ENCODE data around the gene SF3A1. TPM values are rescaled to one million over a fixed set of nuclear protein-coding genes. Genes with fewer than 3 reads are reported as not detected.

Gene SF3A1
- total and polyA plus RNA-seq, 2 experiments from 2014 or later, result 45.8 to 84.6 TPM

DNA sequence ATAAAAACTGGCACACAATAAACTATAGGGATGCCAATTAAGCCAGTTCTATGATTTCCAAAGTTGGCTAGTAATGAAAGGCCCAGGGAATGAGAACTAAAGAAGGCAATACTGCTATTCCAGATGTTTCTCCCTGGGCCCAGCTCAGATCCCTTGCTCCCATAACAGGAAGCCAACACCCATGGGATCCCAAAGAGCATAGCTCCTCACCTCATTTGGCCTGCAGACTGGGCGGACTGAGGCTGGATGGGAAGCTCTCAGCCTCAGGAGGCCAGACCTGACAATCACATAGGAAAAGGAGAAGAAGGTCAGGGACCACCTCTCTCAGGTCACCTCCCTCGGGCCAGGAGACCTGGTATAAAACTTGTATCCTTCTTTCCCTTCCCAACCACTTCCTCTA lies 35.2 kb downstream of the SF3A1 start:
- no peak overlapping the region for H2AFZ ChIP-seq
- H3K9me3 ChIP-seq (ENCODE audit: low read depth), result no peaks in the 10 kb centered on the region
- H3K79me2 ChIP-seq, result peaks cover 95% of the 10 kb centered on the region
- H3K4me2 ChIP-seq, result no peak overlapping the region
- 92% methylated on average over 2 of the region's 2 CpGs for WGBS (ENCODE audit: low lambda C conversion rate, missing lambda C conversion rate)
- no peaks in the 10 kb centered on the region for H3K9me2 ChIP-seq (replicated peaks; ENCODE audit: insufficient read depth)
- no peak for DNase-seq (ENCODE audit: low spot score)
- no peaks in the 10 kb centered on the region for H3K36me3 ChIP-seq (replicated peaks; ENCODE audit: insufficient read depth, low read depth)
- peaks cover 37% of the 10 kb centered on the region for H4K20me1 ChIP-seq (ENCODE audit: insufficient read depth, poor library complexity, severe bottlenecking)
- no peak overlapping the region for H3K4me3 ChIP-seq
- no peaks in the 10 kb centered on the region for H3K27me3 ChIP-seq
- TF ChIP-seq, protein P1, sequence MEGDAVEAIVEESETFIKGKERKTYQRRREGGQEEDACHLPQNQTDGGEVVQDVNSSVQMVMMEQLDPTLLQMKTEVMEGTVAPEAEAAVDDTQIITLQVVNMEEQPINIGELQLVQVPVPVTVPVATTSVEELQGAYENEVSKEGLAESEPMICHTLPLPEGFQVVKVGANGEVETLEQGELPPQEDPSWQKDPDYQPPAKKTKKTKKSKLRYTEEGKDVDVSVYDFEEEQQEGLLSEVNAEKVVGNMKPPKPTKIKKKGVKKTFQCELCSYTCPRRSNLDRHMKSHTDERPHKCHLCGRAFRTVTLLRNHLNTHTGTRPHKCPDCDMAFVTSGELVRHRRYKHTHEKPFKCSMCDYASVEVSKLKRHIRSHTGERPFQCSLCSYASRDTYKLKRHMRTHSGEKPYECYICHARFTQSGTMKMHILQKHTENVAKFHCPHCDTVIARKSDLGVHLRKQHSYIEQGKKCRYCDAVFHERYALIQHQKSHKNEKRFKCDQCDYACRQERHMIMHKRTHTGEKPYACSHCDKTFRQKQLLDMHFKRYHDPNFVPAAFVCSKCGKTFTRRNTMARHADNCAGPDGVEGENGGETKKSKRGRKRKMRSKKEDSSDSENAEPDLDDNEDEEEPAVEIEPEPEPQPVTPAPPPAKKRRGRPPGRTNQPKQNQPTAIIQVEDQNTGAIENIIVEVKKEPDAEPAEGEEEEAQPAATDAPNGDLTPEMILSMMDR (IDR thresholded peaks at IDR 0.05; ENCODE audit: poor library complexity), result no peak
- TF ChIP-seq EZH2phosphoT487 (IDR thresholded peaks at IDR 0.05; ENCODE audit: low read depth, severe bottlenecking, unreplicated experiment), result no peak
- no peak for TF ChIP-seq EZH2 (IDR thresholded peaks at IDR 0.05; ENCODE audit: borderline replicate concordance)
- peaks cover 24% of the 10 kb centered on the region for H3K4me1 ChIP-seq (ENCODE audit: insufficient read depth)
- no peak overlapping the region for H3K27ac ChIP-seq

DNA sequence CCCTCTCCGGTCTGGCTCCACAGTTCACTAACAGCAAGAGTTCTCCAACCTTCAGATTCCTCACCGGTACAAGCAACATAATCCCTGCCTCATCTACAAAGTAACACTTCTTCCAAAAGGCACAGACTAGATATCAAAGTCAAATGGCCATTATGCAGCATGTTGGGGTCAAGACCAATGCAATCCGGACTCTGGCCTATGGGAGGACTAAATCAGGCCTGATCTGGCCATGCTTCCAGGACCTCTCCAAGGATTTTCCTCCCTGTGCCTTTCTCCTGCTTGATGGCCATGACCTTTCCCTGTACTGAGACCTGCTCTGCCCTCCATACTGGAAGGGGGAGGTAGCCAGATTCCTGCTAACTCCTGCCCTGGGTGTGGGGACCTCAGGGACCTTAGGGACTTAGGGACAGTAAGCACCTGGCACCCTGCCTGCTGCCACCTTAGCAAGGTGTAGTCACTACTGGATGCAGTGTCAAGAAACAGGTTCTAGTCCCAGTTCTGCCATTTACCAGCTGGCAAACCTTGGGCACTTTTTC lies 36.6 kb downstream of the SF3A1 start:
- Histone ChIP-seq H2AFZ (no peak overlapping the region), H3K27me3 (no peaks in the 10 kb centered on the region), H3K4me3 (no peak overlapping the region), H3K27ac (no peak overlapping the region), H3K9me2 (replicated peaks; ENCODE audit: insufficient read depth) (no peaks in the 10 kb centered on the region), H4K20me1 (ENCODE audit: insufficient read depth, poor library complexity, severe bottlenecking) (peaks cover 37% of the 10 kb centered on the region), H3K79me2 (peaks cover 99% of the 10 kb centered on the region), H3K9me3 (ENCODE audit: low read depth) (no peaks in the 10 kb centered on the region), H3K4me1 (ENCODE audit: insufficient read depth) (peaks cover 16% of the 10 kb centered on the region), H3K4me2 (no peak overlapping the region), H3K36me3 (replicated peaks; ENCODE audit: insufficient read depth, low read depth) (no peaks in the 10 kb centered on the region)
- TF ChIP-seq, protein P1 (IDR thresholded peaks at IDR 0.05; ENCODE audit: poor library complexity), result no peak
- no peak for TF ChIP-seq EZH2phosphoT487 (IDR thresholded peaks at IDR 0.05; ENCODE audit: low read depth, severe bottlenecking, unreplicated experiment)
- no peak for TF ChIP-seq EZH2 (IDR thresholded peaks at IDR 0.05; ENCODE audit: borderline replicate concordance)
- whole genome bisulfite sequencing (ENCODE audit: low lambda C conversion rate, missing lambda C conversion rate), result 97% methylated on average over 3 of the region's 3 CpGs
- no peak for DNase-seq (ENCODE audit: low spot score)

DNA sequence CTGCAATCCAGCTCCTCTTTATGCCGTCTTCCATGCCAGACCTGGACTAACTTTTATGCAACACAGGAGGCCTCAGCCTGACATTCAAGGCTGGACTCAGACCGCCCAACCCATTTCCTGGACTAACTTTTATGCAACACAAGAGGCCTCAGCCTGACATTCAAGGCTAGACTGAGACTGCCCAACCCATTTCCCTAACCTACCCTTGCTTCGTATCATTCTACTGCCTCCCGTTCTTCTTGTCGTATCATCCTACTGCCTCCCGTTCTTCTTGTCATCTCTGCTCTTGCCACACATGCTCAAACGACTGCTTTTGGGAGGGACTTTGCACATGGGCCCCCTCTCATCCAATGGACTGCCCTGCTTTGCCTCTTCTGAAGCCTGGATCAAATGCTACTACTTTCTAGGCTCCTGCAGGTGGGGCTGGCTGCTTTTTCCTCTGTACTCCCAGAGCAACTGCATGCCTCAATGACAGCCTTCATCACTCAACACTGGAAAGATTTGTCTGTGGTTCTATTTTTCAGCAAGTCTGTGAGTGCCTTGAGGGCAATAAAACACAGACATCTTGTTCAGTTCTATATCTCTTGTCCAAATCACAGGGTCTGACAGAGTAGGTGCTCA lies 37.8 kb downstream of the SF3A1 start:
- WGBS (ENCODE audit: low lambda C conversion rate, missing lambda C conversion rate), result 82% methylated on average over 7 of the region's 7 CpGs
- no peak for TF ChIP-seq EZH2phosphoT487 (IDR thresholded peaks at IDR 0.05; ENCODE audit: low read depth, severe bottlenecking, unreplicated experiment)
- TF ChIP-seq EZH2 (IDR thresholded peaks at IDR 0.05; ENCODE audit: borderline replicate concordance), result no peak
- TF ChIP-seq, protein P1 (IDR thresholded peaks at IDR 0.05; ENCODE audit: poor library complexity), result no peak
- Histone ChIP-seq H3K4me2 (no peak overlapping the region), H3K79me2 (peaks cover 100% of the 10 kb centered on the region), H4K20me1 (ENCODE audit: insufficient read depth, poor library complexity, severe bottlenecking) (peaks cover 34% of the 10 kb centered on the region), H2AFZ (no peak overlapping the region), H3K27me3 (no peaks in the 10 kb centered on the region), H3K4me3 (no peak overlapping the region), H3K9me3 (ENCODE audit: low read depth) (no peaks in the 10 kb centered on the region), H3K4me1 (ENCODE audit: insufficient read depth) (peaks cover 12% of the 10 kb centered on the region), H3K36me3 (replicated peaks; ENCODE audit: insufficient read depth, low read depth) (no peaks in the 10 kb centered on the region), H3K9me2 (replicated peaks; ENCODE audit: insufficient read depth) (no peaks in the 10 kb centered on the region), H3K27ac (no peak overlapping the region)
- DNase-seq (ENCODE audit: low spot score), result no peak

Measured in hepatocyte (in vitro differentiated cells).